Measurements from ENCODE around the gene PSMB5. TPM values are rescaled to one million over a fixed set of nuclear protein-coding genes. Genes with fewer than 3 reads are reported as not detected.

The PSMB5 gene
- polyA plus RNA-seq, 3 donors: 78.0 to 152 (median 140) TPM

DNA sequence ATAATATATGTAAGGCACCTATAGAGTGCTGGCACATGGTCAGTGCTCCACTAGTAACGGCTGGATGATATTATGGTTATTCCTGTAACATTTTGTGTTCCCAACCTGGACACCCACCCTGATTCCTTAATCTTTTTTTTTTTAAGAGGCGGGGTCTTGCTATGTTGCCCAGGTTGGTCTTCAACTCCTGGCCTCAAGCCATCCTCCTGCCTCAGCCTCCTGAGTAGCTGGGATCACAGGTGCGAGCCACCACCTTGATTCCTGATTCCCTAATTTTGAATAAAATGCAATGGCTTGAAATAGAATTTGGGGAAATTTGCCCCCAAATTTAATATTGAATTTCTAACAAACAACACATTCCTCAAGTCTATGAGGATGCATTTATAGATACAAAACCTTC, 32.1 kb downstream of the PSMB5 start:
- WGBS, 3 donors: 96 to 98% (median 97%) methylated on average over 3 of the region's 3 CpGs
- no peak overlapping the region for H3K27ac ChIP-seq (ENCODE audit: low read depth, low read length)

DNA sequence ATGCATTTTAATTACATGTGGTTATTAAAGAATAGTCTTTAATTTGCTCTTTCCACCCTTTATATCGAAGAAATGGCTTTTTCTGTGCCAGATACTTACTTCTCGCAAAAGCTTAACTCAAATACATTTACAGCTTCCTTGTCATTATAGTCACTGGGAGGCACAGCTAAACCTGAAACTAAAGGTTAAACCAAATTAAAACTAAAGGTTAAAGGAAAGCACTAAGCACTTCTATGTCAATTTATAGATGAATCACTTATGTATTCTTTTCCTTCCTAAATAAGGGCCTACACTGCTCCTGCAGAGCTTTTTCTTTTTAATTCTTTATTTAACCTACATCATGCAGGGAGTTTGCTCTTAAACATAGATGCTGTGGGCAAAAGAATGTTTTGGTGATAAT, 33.8 kb downstream of the PSMB5 start:
- H3K27ac ChIP-seq (ENCODE audit: low read depth, low read length): no peak overlapping the region
- 96 to 98% (median 98%) methylated on average over 2 of the region's 2 CpGs for WGBS, 3 donors

DNA sequence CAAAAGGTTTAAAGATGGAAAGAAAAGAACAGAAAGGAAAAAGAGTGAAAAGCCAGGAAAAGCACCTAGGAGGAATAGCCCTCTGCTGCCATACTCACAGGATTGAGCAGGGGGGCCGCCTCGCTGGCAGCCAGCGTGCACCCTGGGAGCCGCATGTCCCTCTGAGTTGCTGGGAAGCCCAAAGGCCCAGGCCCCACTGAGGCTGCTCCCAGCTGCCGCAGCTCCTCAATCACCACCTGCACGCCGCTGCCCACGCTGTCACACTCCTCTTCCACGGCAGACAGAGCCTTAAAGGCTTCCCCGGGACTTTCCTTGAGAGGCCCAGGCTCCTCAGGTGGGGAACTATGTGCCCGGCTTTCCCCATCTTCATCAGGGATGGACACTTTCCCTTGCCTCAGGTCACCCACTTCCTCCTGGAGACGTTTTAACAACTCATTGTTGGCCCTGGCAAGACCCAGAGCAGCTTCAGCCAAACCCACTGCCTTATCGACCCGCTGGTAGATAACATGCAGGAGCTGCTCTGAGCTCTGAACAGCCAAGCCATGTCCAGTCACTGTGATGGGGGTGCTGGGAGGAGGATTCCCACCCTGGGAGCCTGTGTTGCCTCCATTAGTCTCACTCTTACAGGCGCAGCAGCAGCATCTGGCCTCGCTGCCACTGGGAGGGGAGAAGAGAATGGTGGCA, 36.2 kb downstream of the PSMB5 start:
- H3K27ac ChIP-seq (ENCODE audit: low read depth, low read length): no peak overlapping the region
- 83 to 91% (median 87%) methylated on average over 16 of the region's 16 CpGs for WGBS, 3 donors

DNA sequence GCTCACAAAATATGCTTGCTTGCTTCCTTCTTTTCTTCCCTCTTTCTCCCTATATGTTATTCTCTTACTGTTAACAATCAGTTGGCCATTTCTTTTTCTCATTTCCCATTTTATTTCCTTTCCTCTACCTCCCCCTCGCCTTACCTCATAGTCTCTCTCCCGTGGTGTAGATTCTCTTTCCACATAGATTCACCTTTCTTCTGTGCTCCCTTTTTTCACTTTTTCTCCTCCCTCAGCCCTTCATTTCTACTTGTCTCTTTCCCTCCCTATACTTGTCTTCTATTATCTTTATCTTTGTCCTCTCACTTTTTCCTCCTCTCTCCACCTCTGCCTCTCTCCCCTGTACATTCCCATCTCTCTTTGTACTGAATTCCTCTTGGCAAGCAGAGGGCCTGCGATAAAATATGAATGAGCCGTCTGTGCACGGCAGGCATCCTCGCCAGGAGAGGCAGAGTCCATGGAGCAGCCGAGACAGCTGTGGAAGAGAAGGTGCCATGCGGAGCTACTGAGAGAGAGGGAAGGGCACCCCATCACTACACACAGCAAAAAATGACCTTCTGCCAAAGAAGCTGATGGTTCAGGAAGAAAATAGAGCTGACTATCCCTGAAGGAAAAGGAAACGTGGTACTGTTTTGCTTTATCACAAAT, 36.9 kb downstream of the PSMB5 start:
- 72 to 87% (median 78%) methylated on average over 9 of the region's 9 CpGs for WGBS, 3 donors

DNA sequence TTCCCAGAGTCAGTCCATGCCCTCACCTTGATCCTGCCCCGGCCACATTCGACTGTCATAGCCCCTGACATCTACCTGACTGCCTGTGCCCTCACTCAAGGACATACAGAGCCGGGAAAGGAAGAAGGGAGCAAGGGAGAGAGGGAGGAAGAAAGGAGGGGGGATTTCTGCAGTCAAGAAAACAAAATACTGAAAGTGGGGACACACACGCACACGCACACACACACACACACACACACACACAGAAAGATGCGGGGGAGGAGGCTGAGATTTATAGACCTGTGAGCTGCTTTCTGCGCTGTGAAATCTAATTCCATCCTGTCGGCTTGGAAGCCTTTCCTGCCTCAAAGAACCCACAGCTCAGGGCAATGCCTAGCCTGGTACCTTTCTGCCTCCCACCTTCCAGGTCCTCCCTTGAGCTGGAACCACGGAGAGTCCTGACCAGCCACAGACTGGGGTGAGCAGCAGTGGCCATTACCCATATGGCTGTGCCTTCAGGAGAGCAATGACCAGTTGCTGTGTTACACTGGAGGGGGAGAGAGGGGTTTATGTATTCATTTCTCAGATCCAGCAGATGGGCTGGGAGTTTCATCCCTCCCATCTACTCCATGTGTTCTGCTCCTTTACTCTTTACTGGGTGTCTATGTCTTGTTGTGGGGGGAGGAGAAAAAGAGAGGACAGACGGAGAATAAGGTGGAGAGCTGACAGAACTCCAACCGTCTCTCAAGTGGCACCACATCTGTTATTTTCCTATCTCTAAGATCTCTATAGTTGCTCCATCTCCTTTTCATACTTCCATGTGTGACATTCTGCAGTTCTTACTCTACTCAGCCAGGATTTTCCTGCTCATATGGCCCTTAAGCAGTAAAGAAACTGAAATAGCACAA, 37.7 kb downstream of the PSMB5 start:
- WGBS, 3 donors: 69 to 71% (median 70%) methylated on average over 11 of the region's 11 CpGs

More for the DNA sequence above, 36.9 kb downstream of the PSMB5 start:
- H3K27ac ChIP-seq (ENCODE audit: low read depth, low read length): no peak overlapping the region

DNA sequence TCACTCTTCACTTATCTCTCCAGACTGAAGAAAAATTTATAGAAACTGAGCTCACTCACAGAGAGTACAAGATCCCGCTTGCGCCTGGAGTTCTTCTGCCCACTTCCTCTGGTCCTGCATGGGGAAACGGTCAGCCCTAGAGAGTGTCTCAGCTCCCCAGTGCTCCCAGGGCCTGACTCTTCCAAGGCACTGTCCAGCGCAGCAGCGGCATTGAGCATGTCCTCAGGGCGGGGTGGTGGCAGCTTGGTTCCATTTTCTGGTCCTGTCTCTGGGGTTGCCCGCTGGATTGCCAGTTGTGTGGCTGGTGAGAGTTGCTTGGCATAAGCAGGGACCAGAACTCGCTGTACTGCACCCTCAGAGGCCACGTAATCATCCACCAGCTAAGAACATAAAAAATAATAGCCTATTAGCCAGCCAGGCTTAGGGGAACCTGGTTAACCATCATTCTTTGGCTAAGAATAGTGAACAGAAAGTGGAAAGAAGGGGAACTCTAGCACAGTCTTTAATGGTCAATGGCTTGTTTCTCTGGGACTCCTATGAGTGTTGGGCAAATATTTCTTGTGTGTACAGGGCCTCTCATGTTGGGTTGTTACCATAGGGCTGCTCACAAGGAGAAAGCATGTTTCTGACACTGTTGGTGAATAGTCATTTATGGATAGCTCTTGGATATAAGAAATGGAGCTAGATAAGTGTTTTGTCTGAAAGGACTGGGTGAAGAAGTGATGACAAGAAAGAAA, 38.6 kb downstream of the PSMB5 start:
- 90 to 93% (median 92%) methylated on average over 9 of the region's 9 CpGs for WGBS, 3 donors
- no peak overlapping the region for H3K27ac ChIP-seq (ENCODE audit: low read depth, low read length)

More for the DNA sequence above, 37.7 kb downstream of the PSMB5 start:
- H3K27ac ChIP-seq (ENCODE audit: low read depth, low read length): no peak overlapping the region

DNA sequence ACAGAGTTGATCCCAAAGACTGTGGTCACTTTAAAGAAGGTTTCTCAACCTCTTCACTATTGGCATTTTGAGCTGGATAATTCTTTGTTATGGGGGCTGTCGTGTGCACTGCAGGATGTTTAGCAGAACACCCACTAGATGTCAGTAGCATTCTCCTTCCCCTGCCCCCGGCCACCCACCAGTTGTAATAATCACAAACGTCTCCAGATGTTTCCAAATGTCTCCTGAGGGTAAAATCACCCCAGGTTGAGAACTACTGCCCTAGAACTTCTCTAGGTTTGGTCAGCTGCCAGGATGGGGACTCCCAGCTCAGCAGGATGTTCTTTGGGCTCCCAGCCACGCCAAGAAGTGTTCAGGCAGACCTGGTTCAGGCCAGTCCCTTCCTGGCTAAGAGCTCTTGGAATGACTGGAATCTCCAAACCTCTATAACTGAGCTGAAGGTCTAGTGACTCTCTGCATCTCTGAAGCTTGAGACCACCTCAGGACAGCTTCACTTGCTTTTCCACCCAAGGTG, 39.9 kb downstream of the PSMB5 start:
- WGBS, 3 donors: 7 to 25% (median 11%) methylated on average over 4 of the region's 4 CpGs
- no peak overlapping the region for H3K27ac ChIP-seq (ENCODE audit: low read depth, low read length)

- no peak overlapping the region for H3K27ac ChIP-seq (ENCODE audit: low read depth, low read length)
These were observed 41.2 kb downstream of the PSMB5 start for GRCh38 chr14:22993517-22993916.

DNA sequence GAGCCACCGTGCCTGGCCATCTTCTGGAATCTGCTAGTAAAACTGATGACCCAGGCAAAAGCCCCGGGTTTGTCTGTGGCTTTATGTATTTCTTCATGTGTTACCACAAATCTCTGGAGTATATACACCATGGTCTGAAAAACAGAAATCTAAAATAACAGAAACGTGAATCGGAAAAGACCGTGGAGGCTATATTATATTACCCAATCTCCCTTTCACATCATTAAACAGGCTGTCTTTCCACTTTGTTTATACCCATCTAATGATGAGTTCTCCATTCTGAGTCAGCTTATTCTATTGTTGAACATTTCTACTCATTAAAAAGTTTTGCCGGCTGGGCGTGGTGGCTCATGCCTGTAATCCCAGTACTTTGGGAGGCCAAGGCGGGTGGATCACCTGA, 42.8 kb downstream of the PSMB5 start:
- no peak overlapping the region for H3K27ac ChIP-seq (ENCODE audit: low read depth, low read length)
- 88 to 93% (median 88%) methylated on average over 8 of the region's 8 CpGs for WGBS, 3 donors

GRCh38 chr14:22987291-22987690, 47.4 kb downstream of the PSMB5 start:
- WGBS, 3 donors: 78 to 83% (median 82%) methylated on average over 8 of the region's 8 CpGs
- no peak overlapping the region for H3K27ac ChIP-seq (ENCODE audit: low read depth, low read length)

DNA sequence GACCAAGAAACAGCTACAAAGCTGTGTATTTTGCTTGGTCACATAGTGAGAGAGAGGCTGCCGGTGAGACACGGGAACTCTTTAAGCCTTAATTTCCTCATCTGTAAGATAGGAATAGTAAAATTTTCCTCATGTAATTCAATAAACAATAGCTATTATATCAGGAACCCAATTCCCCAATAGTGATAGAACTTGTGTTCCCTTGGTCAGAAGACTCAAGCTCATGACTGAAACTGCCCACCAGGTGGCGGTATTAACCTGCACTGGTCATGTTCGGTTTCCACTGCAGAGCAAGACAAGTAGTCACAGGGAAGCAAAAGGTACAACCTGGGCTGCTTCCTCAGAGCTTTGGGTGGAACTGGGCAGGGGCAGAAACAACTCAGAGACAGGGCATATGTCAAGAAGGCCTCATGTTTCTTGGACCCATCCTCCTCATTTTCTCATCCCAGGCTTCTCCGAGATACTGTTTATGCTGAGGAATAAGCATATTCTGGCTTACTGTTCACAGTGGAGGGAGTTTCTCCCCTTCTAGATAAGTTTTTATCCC, 48.1 kb downstream of the PSMB5 start:
- H3K27ac ChIP-seq (ENCODE audit: low read depth, low read length): no peak overlapping the region
- WGBS, 3 donors: 22 to 27% (median 26%) methylated on average over 5 of the region's 5 CpGs

- whole genome bisulfite sequencing, 3 donors: 42 to 77% (median 76%) methylated on average over 2 of the region's 2 CpGs
- no peak overlapping the region for H3K27ac ChIP-seq (ENCODE audit: low read depth, low read length)
These were observed 48.7 kb downstream of the PSMB5 start for GRCh38 chr14:22985894-22986507.

DNA sequence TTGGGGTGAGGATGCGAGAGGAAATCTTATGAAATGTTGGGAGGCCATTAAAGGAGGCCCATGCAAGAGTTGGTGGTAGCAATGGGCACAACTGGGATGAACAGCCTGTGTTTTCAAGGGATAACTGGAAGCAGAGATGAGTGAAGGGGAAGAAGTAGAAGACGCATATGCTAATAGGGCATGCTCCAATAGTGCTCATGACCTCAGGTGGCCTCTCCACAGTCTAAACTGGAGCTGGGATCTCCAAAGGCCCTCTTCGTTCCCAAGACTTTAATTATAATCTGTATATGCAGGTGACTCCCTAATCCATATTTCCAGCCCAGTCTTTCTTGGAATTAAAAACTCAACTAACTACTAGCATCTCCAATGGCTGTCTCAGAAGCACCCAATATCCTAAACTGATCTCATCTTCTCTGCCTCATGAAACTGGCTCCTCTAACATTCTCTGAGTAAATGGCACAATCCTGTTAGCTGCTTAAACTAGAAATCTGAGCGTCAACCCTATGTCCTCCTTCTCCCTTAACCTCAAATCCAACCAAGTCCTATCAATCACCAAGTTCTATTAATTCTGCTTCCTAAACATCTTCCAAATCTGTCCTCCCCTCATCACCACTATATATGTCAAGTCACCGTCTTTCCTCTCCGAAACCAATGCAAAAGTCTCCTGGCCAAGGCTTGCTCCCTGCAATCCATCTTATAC, 49.6 kb downstream of the PSMB5 start:
- H3K27ac ChIP-seq (ENCODE audit: low read depth, low read length): no peak overlapping the region
- WGBS, 3 donors: 91 to 96% (median 95%) methylated on average over 6 of the region's 6 CpGs

DNA sequence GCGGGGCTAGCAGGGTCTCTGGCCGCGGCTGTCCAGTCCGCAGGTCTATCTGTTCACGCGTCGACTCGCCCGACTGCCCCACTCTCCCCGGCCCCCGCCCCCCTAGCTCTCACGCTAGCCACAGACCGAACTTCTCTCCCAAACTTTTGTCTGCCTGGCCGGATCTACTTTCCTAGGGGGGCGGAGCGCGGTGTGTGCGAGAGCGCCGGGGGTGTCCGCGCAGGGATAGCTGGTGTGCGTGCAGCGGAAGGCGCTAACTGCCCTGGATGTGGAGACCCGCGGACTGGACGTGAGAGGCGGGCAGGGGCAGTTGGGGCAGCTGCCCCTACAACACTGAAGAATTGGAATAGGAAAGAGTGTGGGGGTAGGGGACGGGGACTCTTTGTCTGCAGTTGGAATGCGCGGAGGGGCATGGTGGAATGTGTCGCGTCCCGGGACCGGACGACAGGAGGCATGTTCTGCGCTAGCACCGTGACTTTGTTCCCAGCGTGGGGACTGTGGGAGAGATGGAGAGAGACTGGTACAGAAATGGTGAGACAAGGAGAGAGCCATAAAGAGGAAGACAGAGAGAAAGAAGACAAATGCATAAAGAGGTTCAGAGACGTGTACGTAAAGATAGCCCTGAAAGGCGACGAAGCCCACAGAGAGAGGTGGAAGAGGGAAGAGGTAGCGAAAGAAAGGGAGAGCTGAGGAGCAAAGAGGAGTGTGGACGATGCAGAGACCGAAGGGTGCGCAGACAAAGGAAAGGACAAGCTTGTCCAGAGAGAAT, 52.0 kb downstream of the PSMB5 start, which contains the start of gene AJUBA:
TSS of gene AJUBA (minus strand) at position 75 of the 769 bp plus-strand sequence. CDS start 285 bp downstream, outside the sequence.
- WGBS, 3 donors: 0 to 1% (median 1%) methylated on average over 42 to 48 of the region's 48 CpGs
- no peak within 1 kb of the TSS for H3K27ac ChIP-seq (ENCODE audit: low read depth, low read length)

GRCh38 chr14:22981876-22982476, 52.7 kb downstream of the PSMB5 start:
- WGBS, 3 donors: 1 to 2% (median 2%) methylated on average over 38 to 51 of the region's 51 CpGs

More at GRCh38 chr14:22981876-22982476, 52.7 kb downstream of the PSMB5 start:
- no peak overlapping the region for H3K27ac ChIP-seq (ENCODE audit: low read depth, low read length)
